Chondrocyte (in vitro differentiated cells): ENCODE results near the gene SDC1. TPM values are rescaled to one million over a fixed set of nuclear protein-coding genes. Genes with fewer than 3 reads are reported as not detected.

Experiments used
- DNase-seq: peaks from one replicate; pipeline ENCODE4 v3.0.0; 2021; ENCODE audit warnings: mixed read lengths, low spot score
- H3K27ac Mint-ChIP-seq: one replicate; pipeline ENCODE4 v1.8.0; 2021; ENCODE audit warnings: mild to moderate bottlenecking, moderate library complexity, mixed read lengths; ENCODE audit not compliant: unreplicated experiment
- H3K27me3 Mint-ChIP-seq: 2 replicates; pipeline ENCODE4 v1.8.0; 2021; ENCODE audit warnings: low read depth, mixed read lengths
- H3K36me3 Mint-ChIP-seq: 2 replicates; pipeline ENCODE4 v1.8.0; 2021; ENCODE audit warnings: low read depth, mixed read lengths
- H3K4me1 Mint-ChIP-seq: 2 replicates; pipeline ENCODE4 v1.8.0; 2021; ENCODE audit warnings: low read depth, mild to moderate bottlenecking, mixed read lengths
- H3K4me3 Mint-ChIP-seq: one replicate; pipeline ENCODE4 v1.8.0; 2021; ENCODE audit warnings: mild to moderate bottlenecking, moderate library complexity, mixed read lengths; ENCODE audit not compliant: unreplicated experiment
- H3K9me3 Mint-ChIP-seq: 2 replicates; pipeline ENCODE4 v1.8.0; 2021; ENCODE audit warnings: low read depth, mixed read lengths
- total RNA-seq: library from RNA; stranded (reverse); gene quantifications from 3 replicates; pipeline ENCODE4 v1.2.1, GENCODE V29; 2021
- TF ChIP-seq, protein P1 (sequence below): fragments of 200-600 bp; sonication (generic); IDR thresholded peaks from 2 replicates; pipeline ENCODE4 v1.5.0; 2021; ENCODE audit warnings: antibody characterized with exemption, mild to moderate bottlenecking, moderate library complexity

Gene SDC1
- total RNA-seq, 1 donor from 2014 or later = 13.2 TPM

DNA sequence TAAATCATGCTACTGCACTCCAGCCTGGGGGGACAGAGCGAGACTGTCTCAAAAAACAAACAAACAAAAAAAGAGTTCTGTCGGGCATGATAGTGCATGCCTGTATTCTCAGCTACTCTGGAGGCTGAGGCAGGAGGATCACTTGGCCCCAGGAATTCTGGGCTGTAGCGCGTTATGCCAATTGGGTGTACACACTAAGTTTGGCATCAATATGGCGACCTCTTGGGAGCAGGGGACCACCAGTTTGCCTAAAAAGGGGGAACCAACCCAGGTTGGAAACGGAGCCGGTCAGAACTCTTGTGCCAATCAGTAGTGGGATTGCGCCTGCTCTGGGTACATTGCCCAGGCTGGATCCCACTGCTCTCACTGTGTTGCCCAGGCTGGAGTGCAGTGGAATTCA lies 49.7 kb downstream of the SDC1 start:
- no peaks in the 10 kb centered on the region for H3K4me1 Mint-ChIP-seq
- H3K27me3 Mint-ChIP-seq = no peaks in the 10 kb centered on the region
- H3K4me3 Mint-ChIP-seq = no peak overlapping the region
- H3K36me3 Mint-ChIP-seq = no peaks in the 10 kb centered on the region
- no peaks in the 10 kb centered on the region for H3K9me3 Mint-ChIP-seq
- DNase-seq = no peak
- no peak overlapping the region for H3K27ac Mint-ChIP-seq
- TF ChIP-seq, protein P1, sequence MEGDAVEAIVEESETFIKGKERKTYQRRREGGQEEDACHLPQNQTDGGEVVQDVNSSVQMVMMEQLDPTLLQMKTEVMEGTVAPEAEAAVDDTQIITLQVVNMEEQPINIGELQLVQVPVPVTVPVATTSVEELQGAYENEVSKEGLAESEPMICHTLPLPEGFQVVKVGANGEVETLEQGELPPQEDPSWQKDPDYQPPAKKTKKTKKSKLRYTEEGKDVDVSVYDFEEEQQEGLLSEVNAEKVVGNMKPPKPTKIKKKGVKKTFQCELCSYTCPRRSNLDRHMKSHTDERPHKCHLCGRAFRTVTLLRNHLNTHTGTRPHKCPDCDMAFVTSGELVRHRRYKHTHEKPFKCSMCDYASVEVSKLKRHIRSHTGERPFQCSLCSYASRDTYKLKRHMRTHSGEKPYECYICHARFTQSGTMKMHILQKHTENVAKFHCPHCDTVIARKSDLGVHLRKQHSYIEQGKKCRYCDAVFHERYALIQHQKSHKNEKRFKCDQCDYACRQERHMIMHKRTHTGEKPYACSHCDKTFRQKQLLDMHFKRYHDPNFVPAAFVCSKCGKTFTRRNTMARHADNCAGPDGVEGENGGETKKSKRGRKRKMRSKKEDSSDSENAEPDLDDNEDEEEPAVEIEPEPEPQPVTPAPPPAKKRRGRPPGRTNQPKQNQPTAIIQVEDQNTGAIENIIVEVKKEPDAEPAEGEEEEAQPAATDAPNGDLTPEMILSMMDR = no peak

DNA sequence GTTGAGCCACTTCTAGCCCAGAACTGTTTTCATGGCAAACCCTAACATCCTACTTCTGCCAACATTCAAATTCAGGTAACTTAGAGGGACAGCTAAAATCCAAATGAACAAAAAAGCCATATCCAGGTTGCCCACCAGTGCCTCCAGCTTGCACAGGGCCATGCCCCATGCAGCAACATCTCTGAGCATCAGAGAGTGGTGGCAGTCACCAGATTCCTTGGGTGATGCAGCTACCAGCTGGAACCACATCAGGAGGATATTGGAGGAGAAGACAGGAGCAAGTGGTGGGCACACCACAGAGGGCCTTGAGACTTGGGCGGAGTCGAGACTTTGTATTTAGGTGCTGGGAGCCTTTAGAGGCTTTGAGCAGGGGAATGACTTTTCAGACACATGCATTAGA lies 50.5 kb downstream of the SDC1 start:
- H3K27me3 Mint-ChIP-seq = no peaks in the 10 kb centered on the region
- H3K9me3 Mint-ChIP-seq = no peaks in the 10 kb centered on the region
- TF ChIP-seq, protein P1 = no peak

DNA sequence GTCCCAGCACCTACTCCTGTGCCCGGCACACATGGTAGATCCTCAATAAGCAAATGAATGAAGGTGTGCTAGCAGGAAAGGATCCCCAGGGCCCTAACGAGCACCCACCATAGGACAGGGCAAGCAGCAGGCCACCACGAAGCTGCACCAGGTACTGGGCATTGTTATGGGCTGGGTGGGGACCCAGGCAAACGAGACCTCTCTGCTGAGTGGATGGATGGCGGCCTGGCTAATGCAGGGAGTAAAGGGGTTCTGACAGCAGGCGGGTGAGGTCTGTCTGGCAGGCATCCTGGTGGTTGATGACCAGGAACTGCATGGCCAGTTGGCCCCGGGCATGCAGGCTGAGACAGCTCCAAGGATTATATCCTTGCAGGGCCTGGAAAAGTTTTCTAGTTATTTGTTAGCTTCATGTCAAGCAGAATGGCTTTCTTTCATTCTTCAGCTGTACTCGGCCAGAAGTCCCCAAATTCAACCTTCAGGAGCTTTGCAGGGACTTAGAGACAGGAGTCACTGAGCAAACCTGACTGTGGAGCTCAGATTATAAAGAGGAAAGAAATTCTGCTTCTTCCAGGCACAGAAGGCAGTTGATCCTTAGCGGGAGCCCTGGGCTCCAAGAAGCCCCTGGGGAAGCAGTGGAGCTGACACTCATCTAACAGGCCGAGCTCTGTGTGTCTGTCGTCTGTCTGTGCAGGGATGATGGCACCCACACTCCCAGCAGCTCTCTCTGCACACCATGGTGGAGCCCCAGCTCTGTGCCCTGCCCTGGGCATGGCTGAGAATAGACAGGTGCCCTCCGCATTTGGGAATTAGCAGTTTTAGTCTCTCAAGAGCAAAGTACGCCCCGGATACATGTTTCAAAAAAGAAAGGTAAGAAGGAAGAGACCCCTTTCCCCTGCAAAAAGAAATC lies 51.2 kb downstream of the SDC1 start:
- Mint-ChIP-seq H3K9me3 (no peaks in the 10 kb centered on the region), H3K27ac (no peak overlapping the region), H3K27me3 (no peaks in the 10 kb centered on the region), H3K4me3 (no peak overlapping the region), H3K36me3 (no peaks in the 10 kb centered on the region), H3K4me1 (no peaks in the 10 kb centered on the region)
- TF ChIP-seq, protein P1 = no peak
- DNase-seq = peak; percentile 86

More for the DNA sequence above, 50.5 kb downstream of the SDC1 start:
- no peaks in the 10 kb centered on the region for H3K36me3 Mint-ChIP-seq
- DNase-seq = no peak
- H3K4me3 Mint-ChIP-seq = no peak overlapping the region
- no peaks in the 10 kb centered on the region for H3K4me1 Mint-ChIP-seq
- no peak overlapping the region for H3K27ac Mint-ChIP-seq

DNA sequence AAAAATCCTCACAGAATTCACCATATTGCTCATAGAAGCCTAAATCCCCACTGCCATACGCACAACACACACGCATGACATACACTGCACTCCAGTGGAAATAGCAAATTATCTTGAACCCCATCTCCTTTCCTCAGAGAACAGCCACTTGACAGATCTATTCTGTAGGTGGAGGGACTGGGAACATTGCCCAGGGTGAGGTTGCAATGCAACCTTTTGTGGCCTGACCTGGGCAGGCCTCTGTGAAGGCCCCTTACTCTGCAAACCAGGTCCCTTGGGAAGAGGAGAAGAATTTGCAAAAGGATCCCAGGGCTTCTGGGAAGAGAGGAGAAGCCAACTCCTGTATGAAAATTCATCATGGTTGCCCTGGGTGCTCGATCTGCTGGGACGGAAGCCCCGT lies 51.9 kb downstream of the SDC1 start:
- Mint-ChIP-seq H3K9me3 (no peaks in the 10 kb centered on the region), H3K27ac (no peak overlapping the region), H3K27me3 (no peaks in the 10 kb centered on the region), H3K4me1 (no peaks in the 10 kb centered on the region), H3K36me3 (no peaks in the 10 kb centered on the region), H3K4me3 (no peak overlapping the region)
- TF ChIP-seq, protein P1 = no peak
- no peak for DNase-seq

DNA sequence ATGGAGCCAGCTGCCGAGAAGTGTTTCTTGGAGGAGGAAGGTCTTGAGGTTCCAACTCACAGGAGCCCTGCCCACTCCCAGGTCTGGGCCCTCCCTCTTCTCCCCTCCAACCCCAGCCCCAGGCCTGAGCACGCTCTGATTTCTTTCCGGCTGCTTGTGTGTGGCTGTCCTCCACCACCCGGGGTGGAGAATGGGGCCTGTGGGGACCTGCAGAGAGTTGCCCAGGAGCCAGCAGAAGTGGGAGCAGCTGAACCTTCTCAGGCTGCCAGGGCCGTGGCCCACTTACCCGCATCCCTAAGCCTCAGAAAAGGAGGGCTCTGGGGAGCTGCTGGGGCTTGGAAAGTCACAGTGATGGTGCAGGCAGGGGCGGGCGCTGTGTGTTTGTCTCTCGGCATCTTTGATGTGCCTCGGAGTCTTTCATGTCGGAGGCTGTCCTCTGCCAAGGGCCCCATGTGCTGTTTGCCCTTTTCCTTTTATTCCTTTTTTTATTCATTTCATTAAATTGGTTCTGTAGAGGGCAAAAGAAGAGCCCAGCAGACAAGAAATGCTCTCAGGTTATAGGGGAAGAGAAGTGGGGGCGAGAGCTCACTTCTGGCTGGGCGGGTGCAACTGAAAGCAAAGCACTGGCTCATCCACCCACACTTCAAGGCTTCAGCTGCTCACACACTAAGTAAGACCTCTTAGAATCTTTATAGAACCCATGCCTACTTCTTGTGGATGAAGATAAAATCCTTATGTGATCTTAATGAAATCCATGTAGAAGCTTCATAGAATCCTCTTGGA lies 52.5 kb downstream of the SDC1 start:
- Mint-ChIP-seq H3K27ac (no peak overlapping the region), H3K4me1 (no peaks in the 10 kb centered on the region), H3K4me3 (no peak overlapping the region), H3K27me3 (no peaks in the 10 kb centered on the region), H3K9me3 (no peaks in the 10 kb centered on the region), H3K36me3 (no peaks in the 10 kb centered on the region)
- TF ChIP-seq, protein P1 = no peak
- DNase-seq = peak; percentile 82
